Embryonic facial prominence (tissue), 1 donor: ENCODE measurements around the gene SHISA9.
"Not testable (repeated sequence)": the region's sequence is repeated elsewhere in the genome, so short reads cannot be mapped to it uniquely, and the experiment has no call there.

ENCODE experiments used
- DNase-seq: peaks from one replicate; pipeline ENCODE4 v3.0.0-alpha.2; 2016; ENCODE audit errors: extremely low spot score

Gene SHISA9

GRCh38 chr16:12900156-12900555 lies 1.2 kb upstream of the SHISA9 start:
- DNase-seq = no peak

GRCh38 chr16:12900599-12901203 lies 697 bp upstream of the SHISA9 start:
- DNase-seq = no peak

DNA sequence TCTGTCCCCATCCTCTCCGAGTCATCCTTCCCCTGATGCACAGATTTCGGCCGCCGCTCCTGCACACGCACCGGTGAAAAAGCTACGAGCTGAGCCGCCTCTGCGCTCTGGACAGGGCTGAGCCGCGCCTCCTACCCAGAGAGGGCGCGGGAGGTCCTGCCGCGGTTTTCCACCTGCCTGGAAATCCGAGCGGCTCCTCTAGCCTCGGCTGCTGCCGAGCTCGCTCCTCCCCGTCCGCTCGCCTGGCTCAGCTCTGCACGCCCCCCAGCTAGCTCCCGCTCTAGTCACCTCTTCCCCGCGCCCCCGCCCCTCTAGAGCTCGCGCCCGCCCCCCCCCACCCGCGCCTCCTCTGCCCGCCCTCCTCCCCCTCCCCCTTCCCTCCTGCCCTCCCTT lies 198 bp upstream of the SHISA9 start:
- no peak for DNase-seq

- no peak for DNase-seq
Measured at GRCh38 chr16:12902511-12903372, 1.3 kb downstream of the SHISA9 start.

DNA sequence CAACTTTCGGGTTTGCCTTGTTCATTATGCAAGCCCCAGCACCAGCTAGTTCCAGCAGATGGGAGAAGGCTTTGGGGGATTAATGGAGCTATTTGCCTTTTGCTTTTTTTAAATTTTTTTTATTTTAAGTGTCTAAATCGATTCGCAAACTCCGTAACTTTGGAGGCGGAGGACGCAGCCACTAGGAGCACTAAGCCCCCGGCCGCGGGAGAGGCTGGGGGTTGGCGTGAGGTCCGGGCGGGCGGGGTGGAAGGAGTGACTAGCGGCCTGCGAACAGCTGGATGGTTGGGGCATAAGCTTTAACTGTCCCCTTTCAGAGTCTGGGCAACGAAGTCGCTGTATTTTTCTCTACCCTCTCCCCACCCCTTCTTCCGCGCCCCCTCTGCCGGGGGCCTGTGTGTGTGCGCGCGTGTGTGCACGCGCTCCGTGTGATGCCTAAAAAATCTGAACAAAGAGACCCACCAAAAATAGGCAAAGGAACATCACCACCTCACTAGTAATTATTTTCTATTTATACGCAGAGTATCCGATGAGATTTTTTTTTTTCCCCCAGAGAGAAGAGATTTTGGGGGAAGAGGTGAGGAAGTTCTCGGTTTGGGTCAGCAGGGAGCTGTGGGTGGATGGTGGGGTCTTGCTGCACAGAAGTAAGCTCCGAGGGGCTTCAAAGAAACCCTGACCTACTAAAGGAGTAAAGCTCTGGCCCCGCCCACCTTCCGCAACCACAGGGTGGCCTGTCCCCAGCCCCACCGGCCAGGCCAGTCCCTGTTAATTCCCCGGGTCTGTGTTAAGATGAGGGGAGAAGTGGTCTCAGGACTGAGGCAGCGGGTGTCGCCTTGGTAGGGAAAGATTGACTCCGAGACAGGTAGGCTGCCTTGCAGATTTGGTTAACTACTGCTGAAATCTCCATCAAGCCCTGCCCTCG lies 2.3 kb downstream of the SHISA9 start:
- no peak for DNase-seq

GRCh38 chr16:12904329-12904671 lies 2.9 kb downstream of the SHISA9 start:
- no peak for DNase-seq

DNA sequence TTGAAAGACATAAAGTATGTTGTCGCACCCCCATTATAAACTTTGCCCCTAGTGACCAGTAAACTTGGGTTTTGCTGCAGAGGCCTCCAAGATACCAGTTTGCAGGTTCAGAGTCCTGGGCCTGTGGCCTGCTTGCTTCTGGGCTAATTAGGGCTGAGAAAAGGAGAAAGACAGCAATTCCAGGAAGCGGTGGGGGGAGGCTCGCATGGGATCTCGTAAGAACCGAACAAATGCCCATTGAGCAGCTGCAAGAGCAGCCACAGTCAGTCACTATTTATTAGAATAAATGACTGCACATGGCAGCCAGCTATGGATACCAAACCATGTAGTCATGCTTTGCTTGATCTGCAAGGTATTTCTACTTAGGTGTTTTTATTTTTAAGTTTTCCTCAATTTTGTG lies 4.9 kb downstream of the SHISA9 start:
- no peak for DNase-seq

DNA sequence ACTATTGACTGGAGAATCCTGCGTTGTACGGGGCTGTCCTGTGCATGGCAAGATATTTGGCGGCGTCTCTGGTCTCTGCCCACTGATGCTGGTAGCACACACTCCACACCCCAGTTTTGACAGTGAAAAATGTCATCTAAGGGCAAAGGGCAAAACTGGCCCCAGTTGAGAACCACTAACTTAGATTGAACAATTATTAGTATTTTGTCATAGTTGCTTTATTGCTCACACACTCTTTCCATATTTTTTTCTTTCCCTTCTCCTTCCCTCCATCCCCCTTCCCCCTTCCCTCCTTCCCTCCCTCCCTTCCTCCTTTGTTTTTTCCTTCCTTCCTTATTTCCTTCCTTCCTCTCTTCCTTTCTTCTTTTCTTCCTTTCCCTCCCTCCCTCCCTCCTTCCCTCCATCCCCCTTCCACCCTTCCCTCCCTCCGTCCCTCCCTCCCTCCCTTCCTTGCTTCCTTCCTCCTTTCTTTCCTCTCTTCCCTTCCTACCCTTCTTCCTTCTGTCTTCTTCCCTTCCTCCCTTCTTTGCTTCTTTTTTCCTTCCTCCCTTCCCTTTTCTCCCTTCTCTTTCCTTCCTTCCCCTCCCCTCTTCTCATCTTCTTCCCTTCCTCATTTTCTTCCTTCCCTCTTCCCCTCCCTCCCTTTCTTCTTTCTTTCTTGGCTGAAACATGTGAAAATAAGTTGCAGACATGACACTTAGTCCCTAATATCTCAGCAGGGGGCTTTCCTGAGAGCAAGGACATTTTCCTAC lies 5.5 kb downstream of the SHISA9 start:
- DNase-seq = no peak

- no peak for DNase-seq
Measured at GRCh38 chr16:12907670-12908233, 6.4 kb downstream of the SHISA9 start.

GRCh38 chr16:12917246-12917645 lies 15.8 kb downstream of the SHISA9 start:
- DNase-seq = no peak

- DNase-seq = no peak
Measured at GRCh38 chr16:12917653-12918052, 16.3 kb downstream of the SHISA9 start.

DNA sequence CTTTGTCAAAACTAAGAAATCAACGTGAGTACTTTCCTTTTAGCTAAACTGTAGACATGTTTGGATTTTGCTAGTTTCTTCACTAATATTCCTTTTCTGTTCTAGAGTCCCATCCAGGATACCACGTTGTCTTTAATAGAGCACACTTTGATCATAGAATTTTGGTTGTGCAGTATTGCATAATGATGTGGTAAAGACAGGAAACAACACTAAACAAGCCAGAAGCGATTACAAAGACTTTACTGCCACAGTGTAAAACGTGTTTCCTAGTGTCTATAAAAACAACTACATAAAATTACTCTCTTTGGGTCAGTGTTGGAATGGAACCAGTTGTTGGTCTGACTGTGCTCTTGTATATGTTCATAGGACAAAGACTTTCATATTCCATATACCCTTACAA lies 19.3 kb downstream of the SHISA9 start:
- DNase-seq = no peak

- DNase-seq = not testable (repeated sequence)
Measured at GRCh38 chr16:12923640-12924039, 22.2 kb downstream of the SHISA9 start.

DNA sequence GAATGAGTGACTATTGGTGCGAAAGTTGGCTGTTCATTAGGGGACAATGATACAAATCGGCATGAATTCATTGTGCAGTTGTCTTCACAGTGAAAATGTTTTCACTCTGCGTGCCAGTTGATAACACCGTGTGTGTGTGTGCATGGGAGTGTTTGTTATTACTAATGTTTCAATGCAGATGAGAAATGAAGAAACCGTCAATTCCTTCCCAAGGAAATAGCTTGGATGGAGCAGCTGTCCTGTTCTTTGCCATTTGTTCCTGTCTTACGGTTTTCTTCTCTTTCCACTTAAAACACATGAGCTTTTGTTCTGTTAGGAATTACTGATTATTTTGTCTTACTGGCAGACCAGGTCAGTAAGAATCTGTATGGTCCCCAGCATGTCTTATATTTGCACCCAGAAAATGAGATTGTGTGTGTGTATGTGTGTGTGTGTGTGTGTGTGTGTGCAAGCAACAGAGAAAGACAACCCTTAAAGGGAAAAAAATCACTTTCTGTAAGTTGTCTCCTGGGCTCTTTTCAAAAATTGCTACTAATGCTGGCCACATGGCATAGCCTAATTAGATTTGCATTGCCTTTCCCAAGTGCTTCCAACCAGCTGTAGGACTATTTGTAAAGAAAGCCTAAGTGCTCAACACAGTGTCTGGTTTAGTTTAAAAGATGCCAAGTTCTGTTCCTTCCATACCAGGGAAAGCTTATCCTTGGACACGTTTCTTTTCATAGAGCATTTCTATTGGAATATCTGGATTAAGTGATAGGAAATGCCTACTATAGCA lies 23.8 kb downstream of the SHISA9 start:
- no peak for DNase-seq

DNA sequence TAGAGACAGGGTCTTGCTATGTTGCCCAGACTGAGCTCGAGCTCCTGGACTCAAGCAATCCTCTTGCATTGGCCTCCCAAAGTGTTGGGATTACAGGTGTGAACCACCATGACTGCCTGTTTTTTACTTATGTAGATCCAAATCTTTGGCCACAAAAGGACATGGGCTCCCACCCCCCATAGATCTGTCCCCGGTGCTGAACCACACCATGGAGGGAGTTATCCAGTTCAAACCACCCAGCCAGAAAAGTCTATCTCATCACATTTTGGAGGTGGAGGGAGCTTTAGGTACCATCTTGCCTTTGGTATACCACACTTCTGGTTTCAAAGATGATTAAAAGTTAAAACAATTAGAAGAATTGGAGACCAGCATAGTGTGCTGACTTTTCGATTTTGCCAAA lies 26.2 kb downstream of the SHISA9 start:
- no peak for DNase-seq

DNA sequence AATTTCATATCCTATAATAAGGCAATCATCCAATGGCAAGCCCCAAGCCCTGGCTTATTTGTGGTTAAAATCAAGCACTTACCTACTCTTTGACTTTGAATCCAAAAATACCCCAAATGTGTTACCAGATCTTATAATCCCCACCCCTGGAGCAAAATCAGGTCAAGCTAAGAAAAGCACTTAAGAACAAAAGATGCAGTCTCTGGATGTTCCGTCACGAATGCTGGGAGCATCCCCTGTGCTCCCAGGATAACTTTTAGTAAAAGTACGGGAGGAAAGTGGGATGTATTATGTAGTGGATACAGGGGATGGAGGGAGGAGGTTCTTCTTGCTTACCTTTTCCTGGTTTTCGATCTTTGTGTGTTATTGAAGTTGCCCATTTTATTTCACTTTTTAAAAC lies 29.5 kb downstream of the SHISA9 start:
- no peak for DNase-seq

DNA sequence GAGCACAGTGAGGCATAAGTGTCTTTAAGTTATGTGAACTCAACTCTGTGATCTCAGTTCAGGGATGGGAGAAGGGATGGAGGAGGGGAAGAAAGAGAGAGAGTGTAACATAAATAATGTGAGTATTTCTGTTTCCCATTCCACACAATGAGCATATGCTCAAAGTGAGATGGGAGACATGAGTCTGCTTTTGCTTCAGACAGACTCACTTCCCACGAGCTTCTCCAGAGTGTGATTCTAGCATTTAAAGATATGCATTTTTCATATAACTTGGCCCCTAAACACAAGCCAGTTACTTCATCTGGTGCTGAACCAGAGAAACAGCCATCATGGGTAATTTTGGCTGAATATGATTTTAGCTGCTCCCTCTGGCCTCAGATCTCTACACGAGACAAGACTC lies 35.0 kb downstream of the SHISA9 start:
- no peak for DNase-seq

DNA sequence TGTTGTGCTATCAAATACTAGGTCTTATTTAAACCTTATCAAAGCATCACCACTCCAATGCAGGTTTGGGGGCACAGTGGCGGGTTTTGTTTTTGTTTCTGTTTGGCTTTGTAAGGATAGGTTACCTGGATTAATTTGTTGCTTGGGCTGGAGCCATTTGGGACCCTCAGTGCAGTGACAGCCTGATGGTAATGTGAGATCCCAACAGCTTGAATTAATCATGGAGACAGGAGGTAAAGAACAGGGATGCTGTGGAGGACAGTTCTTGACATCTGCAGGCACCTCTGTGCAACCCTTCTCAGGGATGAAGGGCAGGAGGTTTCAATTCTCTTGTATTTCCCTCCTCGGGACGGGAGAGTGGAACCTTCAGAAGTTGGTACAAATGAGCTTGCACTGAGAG lies 40.5 kb downstream of the SHISA9 start:
- no peak for DNase-seq

GRCh38 chr16:12942861-12943260 lies 41.5 kb downstream of the SHISA9 start:
- DNase-seq = no peak

- DNase-seq = no peak
Measured at GRCh38 chr16:12944300-12944699, 42.9 kb downstream of the SHISA9 start.

- no peak for DNase-seq
Measured at GRCh38 chr16:12951392-12951791, 50.0 kb downstream of the SHISA9 start.
